OCI-LY3 (cell line): ENCODE measurements around the gene CCM2L.

ENCODE experiments used
- H2AFZ ChIP-seq: fragments of 200-600, 300-600 bp; shearing (Covaris generic); 2 replicates; pipeline ENCODE4 v1.6.0; 2014; ENCODE audit warnings: antibody characterized with exemption, low read depth, low read length
- H3K27ac ChIP-seq: fragments of 200-600, 300-600 bp; sonication (generic); 2 replicates; pipeline ENCODE4 v1.5.1; 2014; ENCODE audit warnings: mild to moderate bottlenecking, low read length, moderate library complexity, mixed read lengths
- H3K27me3 ChIP-seq: fragments of 200-600, 300-600 bp; sonication (generic); 2 replicates; pipeline ENCODE4 v1.6.1; 2014; ENCODE audit warnings: low read depth, low read length, mixed read lengths
- H3K36me3 ChIP-seq: fragments of 200-600, 300-600 bp; sonication (generic); replicated peaks from 2 replicates; pipeline ENCODE3; 2014; ENCODE audit warnings: low read depth, low read length, mixed read lengths
- H3K4me1 ChIP-seq: fragments of 300-600, 200-600 bp; sonication (generic); 2 replicates; pipeline ENCODE4 v1.6.1; 2014; ENCODE audit warnings: low read length, mixed read lengths
- H3K4me2 ChIP-seq: fragments of 200-600, 300-600 bp; sonication (generic); 2 replicates; pipeline ENCODE4 v1.6.1; 2014; ENCODE audit warnings: low read length, mixed read lengths
- H3K4me3 ChIP-seq: fragments of 300-600, 200-600 bp; sonication (generic); 2 replicates; pipeline ENCODE4 v1.5.1; 2014; ENCODE audit warnings: antibody characterized with exemption, mild to moderate bottlenecking, low read length, moderate library complexity
- H3K79me2 ChIP-seq: fragments of 300-600, 200-600 bp; shearing (Covaris generic); 2 replicates; pipeline ENCODE4 v1.6.1; 2014; ENCODE audit warnings: mild to moderate bottlenecking, low read length, mixed read lengths
- H3K9ac ChIP-seq: fragments of 300-600, 200-600 bp; shearing (Covaris generic); 2 replicates; pipeline ENCODE4 v1.6.0; 2014; ENCODE audit warnings: mild to moderate bottlenecking, low read length, moderate library complexity
- H3K9me3 ChIP-seq: fragments of 200-600, 300-600 bp; shearing (Covaris generic); 2 replicates; pipeline ENCODE4 v1.6.1; 2014; ENCODE audit warnings: low read length, mixed read lengths; ENCODE audit not compliant: insufficient read depth
- H4K20me1 ChIP-seq: fragments of 200-600, 300-600 bp; sonication (generic); 2 replicates; pipeline ENCODE4 v1.6.1; 2016; ENCODE audit warnings: low read length, mixed read lengths; ENCODE audit not compliant: insufficient read depth
- EZH2phosphoT487 ChIP-seq: fragments of 200-600 bp; shearing (Covaris generic); IDR thresholded peaks from 2 replicates; pipeline ENCODE4 v1.6.1; 2018; ENCODE audit warnings: antibody characterized with exemption, mixed run types, low read depth
- TF ChIP-seq, protein P1 (sequence below): fragments of 200-600, 300-600 bp; sonication (generic); IDR thresholded peaks from 2 replicates; pipeline ENCODE4 v1.5.1; 2014; ENCODE audit warnings: antibody characterized with exemption, low read length, low read depth

CCM2L gene

DNA sequence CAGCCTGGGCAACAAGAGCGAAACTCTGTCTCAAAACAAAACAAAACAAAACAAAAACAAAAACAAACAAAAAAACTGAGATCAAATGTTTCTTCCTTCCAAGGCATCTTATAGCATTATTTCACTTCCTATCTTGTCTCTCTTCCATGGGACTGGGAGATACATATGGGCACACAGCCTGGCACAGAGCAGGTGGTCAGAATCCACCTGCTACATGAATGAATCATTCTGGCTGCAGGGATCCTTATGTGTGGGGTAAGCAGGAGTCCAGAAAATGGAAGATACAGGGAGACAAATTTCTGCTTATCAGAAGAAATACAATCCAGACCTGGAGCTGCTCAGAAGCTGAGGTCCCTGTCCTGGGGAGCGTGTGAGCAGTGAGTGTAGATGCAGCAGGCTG lies 18.2 kb upstream of the CCM2L start:
- no peak overlapping the region for H3K9ac ChIP-seq
- H3K36me3 ChIP-seq, result no peaks in the 10 kb centered on the region
- H3K27ac ChIP-seq, result no peak overlapping the region
- no peaks in the 10 kb centered on the region for H4K20me1 ChIP-seq
- no peak overlapping the region for H2AFZ ChIP-seq
- H3K27me3 ChIP-seq, result peaks cover 21% of the 10 kb centered on the region
- H3K4me3 ChIP-seq, result no peak overlapping the region
- TF ChIP-seq, protein P1, sequence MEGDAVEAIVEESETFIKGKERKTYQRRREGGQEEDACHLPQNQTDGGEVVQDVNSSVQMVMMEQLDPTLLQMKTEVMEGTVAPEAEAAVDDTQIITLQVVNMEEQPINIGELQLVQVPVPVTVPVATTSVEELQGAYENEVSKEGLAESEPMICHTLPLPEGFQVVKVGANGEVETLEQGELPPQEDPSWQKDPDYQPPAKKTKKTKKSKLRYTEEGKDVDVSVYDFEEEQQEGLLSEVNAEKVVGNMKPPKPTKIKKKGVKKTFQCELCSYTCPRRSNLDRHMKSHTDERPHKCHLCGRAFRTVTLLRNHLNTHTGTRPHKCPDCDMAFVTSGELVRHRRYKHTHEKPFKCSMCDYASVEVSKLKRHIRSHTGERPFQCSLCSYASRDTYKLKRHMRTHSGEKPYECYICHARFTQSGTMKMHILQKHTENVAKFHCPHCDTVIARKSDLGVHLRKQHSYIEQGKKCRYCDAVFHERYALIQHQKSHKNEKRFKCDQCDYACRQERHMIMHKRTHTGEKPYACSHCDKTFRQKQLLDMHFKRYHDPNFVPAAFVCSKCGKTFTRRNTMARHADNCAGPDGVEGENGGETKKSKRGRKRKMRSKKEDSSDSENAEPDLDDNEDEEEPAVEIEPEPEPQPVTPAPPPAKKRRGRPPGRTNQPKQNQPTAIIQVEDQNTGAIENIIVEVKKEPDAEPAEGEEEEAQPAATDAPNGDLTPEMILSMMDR, result no peak
- TF ChIP-seq EZH2phosphoT487, result no peak
- H3K9me3 ChIP-seq, result no peaks in the 10 kb centered on the region
- H3K4me2 ChIP-seq, result no peak overlapping the region
- H3K4me1 ChIP-seq, result no peaks in the 10 kb centered on the region
- no peaks in the 10 kb centered on the region for H3K79me2 ChIP-seq

DNA sequence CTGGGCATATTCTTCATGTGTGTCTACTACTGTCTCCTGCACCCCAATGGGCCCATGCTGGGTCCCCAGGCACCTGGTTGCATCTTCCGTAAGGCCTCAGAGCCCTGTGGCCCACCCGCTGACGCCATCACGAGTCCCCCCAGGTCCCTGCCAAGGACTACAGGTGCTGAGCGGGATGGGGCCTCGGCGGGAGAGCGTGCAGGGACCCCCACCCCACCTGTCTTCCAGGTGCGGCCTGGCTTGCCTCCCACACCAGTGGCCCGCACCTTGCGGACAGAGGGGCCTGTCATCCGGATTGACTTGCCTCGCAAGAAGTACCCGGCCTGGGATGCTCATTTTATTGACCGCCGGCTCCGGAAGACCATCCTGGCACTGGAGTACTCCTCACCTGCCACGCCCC lies 13.2 kb upstream of the CCM2L start:
- Histone ChIP-seq H3K36me3 (no peaks in the 10 kb centered on the region), H4K20me1 (no peaks in the 10 kb centered on the region), H3K27ac (no peak overlapping the region), H3K4me1 (no peaks in the 10 kb centered on the region), H3K4me2 (no peak overlapping the region), H3K9ac (no peak overlapping the region), H3K4me3 (no peak overlapping the region), H3K9me3 (no peaks in the 10 kb centered on the region), H3K27me3 (peaks cover 21% of the 10 kb centered on the region), H2AFZ (no peak overlapping the region), H3K79me2 (no peaks in the 10 kb centered on the region)
- TF ChIP-seq EZH2phosphoT487, result no peak
- TF ChIP-seq, protein P1, result no peak

GRCh38 chr20:31998246-31998645 lies 12.0 kb upstream of the CCM2L start:
- no peak overlapping the region for H2AFZ ChIP-seq
- H3K79me2 ChIP-seq, result no peaks in the 10 kb centered on the region
- no peak overlapping the region for H3K4me2 ChIP-seq
- TF ChIP-seq, protein P1, result no peak
- no peak for TF ChIP-seq EZH2phosphoT487
- H3K27ac ChIP-seq, result no peak overlapping the region
- H3K36me3 ChIP-seq, result no peaks in the 10 kb centered on the region
- peaks cover 13% of the 10 kb centered on the region for H3K27me3 ChIP-seq
- H3K9me3 ChIP-seq, result no peaks in the 10 kb centered on the region
- no peak overlapping the region for H3K9ac ChIP-seq
- no peaks in the 10 kb centered on the region for H3K4me1 ChIP-seq
- H4K20me1 ChIP-seq, result no peaks in the 10 kb centered on the region
- no peak overlapping the region for H3K4me3 ChIP-seq

DNA sequence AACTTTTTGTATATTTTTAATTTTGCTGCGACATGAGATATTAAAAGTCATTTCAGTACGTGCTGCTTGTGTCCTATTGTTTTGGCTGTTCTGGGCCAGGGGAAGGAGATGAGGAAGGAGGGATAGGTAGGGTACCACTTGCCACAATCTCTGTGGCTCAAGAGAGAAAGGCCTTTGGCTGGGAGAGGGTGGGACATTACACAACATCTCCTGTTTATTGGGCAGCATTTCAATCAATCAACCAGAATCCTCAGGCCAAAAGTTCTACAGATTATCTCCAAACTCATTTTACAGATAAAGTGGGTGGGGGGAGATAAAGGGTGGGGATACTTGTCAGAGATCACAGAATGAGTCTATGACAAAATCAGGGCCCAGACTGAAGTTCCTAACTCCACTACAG lies 6.9 kb upstream of the CCM2L start:
- Histone ChIP-seq H3K9ac (no peak overlapping the region), H3K4me1 (no peaks in the 10 kb centered on the region), H3K27me3 (peaks cover 14% of the 10 kb centered on the region; the same call in 1 of the 2 replicates), H3K4me3 (no peak overlapping the region), H2AFZ (no peak overlapping the region), H3K27ac (no peak overlapping the region), H3K4me2 (no peak overlapping the region), H3K79me2 (no peaks in the 10 kb centered on the region), H3K9me3 (no peaks in the 10 kb centered on the region), H3K36me3 (no peaks in the 10 kb centered on the region), H4K20me1 (no peaks in the 10 kb centered on the region)
- TF ChIP-seq, protein P1, result no peak
- no peak for TF ChIP-seq EZH2phosphoT487
